ENCODE data around the gene ELANE.

DNA sequence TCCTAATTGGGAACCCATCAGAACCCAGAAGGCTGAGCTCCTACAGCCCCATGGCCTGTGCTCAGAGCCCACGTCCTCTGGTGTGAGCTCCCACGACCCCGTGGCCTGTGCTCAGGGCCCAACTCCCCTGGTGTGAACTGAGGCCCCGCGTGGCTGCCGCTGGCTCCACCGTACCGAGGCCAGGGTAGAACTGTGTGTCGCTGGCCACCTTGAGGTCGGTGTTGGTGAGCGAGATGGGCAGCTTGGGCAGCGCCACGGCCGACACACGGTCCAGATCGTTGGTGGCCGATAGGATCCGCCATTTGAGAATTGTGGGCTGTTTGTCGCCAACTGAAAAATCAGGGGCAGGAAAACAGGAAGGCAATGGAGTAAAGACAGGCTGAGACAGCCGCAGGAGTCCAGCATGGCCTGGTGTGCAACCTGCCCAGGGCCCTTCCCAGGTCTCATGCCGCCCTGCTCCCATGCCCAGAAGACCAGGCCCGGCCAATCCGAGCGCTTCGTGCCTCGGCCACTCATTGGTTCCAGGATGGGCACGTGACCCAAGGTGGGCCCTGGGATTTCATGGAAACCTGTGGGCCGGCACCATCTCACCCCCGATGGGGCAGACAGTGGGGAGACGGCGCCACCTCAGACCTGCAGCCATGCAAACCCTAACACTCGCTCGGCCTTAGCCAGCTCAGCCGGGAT, 29.4 kb downstream of the ELANE start:
- no peak for TF ChIP-seq POLR2A (IDR thresholded peaks at IDR 0.05)
- TF ChIP-seq, protein P1, sequence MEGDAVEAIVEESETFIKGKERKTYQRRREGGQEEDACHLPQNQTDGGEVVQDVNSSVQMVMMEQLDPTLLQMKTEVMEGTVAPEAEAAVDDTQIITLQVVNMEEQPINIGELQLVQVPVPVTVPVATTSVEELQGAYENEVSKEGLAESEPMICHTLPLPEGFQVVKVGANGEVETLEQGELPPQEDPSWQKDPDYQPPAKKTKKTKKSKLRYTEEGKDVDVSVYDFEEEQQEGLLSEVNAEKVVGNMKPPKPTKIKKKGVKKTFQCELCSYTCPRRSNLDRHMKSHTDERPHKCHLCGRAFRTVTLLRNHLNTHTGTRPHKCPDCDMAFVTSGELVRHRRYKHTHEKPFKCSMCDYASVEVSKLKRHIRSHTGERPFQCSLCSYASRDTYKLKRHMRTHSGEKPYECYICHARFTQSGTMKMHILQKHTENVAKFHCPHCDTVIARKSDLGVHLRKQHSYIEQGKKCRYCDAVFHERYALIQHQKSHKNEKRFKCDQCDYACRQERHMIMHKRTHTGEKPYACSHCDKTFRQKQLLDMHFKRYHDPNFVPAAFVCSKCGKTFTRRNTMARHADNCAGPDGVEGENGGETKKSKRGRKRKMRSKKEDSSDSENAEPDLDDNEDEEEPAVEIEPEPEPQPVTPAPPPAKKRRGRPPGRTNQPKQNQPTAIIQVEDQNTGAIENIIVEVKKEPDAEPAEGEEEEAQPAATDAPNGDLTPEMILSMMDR (IDR thresholded peaks at IDR 0.05): no peak

Measured in adrenal gland (tissue), 5 donors.